ENCODE results near the gene DAGLA.

DNA sequence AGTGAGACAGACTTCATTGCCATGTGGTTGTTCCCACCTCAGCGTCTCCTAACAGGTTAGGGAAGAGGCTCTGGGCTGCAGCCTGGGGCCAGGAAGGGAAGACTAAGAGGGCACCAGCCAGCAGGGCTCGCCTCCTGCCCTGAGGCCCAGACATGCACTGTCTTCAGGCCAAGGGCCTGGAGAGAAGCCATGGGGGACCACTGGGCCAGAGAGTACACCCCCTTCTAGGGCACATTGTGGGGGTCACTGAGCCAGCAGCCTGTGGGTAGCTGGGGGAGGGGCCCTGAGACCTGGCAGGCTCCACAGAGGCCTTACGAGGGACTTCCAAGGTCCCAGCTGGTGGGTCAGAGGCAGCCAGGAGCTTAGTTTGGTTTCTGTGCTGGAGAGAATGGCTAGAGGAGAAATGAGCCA, 47.2 kb downstream of the DAGLA start:
- no peak for TF ChIP-seq EZH2phosphoT487 (IDR thresholded peaks at IDR 0.05; ENCODE audit: insufficient read depth, low read depth)
- no peak for TF ChIP-seq EZH2 (IDR thresholded peaks at IDR 0.05; ENCODE audit: insufficient read depth, poor library complexity, severe bottlenecking)

Data from GM23248 (cell line).